Measurements from ENCODE around the gene ARNT2. TPM values are rescaled to one million over a fixed set of nuclear protein-coding genes. Genes with fewer than 3 reads are reported as not detected.

ARNT2 gene
- total and polyA plus RNA-seq, 3 experiments from 2014 or later, result 0.11 to 0.13 TPM; not detected in 1

- DNase-seq, result no peak
- CTCF ChIA-PET, result no interaction called here
- Histone ChIP-seq H3K27ac (ENCODE audit: low read depth, low read length) (no peak overlapping the region), H3K4me1 (ENCODE audit: insufficient read depth, low read length) (no peaks in the 10 kb centered on the region), H3K9me3 (ENCODE audit: low read length) (no peaks in the 10 kb centered on the region), H3K27me3 (ENCODE audit: insufficient read depth, low read length, poor library complexity, severe bottlenecking) (peaks cover 3% of the 10 kb centered on the region), H3K36me3 (ENCODE audit: insufficient read depth, low read length) (no peaks in the 10 kb centered on the region), H3K4me3 (ENCODE audit: low read length) (no peak overlapping the region)
- POLR2A ChIA-PET, result no interaction called here
- Mint-ChIP-seq H3K27me3 (peaks cover 10 to 32% of the 10 kb centered on the region in 2 donors), H3K27ac (no peak overlapping the region), H3K4me1 (no peaks in the 10 kb centered on the region), H3K4me3 (no peak overlapping the region), H3K9me3 (peaks cover 0 to 7% (median 5%) of the 10 kb centered on the region in 5 donors), H3K36me3 (no peaks in the 10 kb centered on the region)
These were observed 126.7 kb downstream of the ARNT2 start for GRCh38 chr15:80530737-80531365.

DNA sequence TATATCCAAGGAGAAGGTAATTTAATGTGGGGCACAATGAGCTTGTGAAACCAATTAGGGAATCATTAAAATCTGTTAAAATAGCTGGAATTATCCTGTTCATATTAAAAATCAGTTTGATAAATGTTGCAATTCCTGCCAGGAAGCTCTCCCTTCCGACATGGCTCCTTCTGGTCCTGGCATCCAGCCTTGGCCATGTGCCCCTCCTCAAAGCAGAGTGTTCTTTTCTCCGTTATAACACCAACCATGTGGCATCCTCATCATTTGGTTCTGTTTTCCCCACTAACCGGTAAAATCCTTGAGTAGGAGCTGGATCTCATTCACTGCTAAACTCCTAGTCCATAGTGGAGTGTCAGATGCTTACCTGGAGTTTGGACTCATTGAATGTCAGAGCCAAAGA lies 127.2 kb downstream of the ARNT2 start:
- H3K27ac ChIP-seq (ENCODE audit: low read depth, low read length), result no peak overlapping the region
- ChIA-PET CTCF (no interaction called here), POLR2A (no interaction called here)
- Mint-ChIP-seq H3K36me3 (no peaks in the 10 kb centered on the region), H3K4me1 (no peaks in the 10 kb centered on the region), H3K4me3 (no peak overlapping the region), H3K9me3 (peaks cover 0 to 7% (median 5%) of the 10 kb centered on the region in 5 donors), H3K27ac (no peak overlapping the region), H3K27me3 (peaks cover 9 to 34% of the 10 kb centered on the region in 2 donors)
- H3K36me3 ChIP-seq (ENCODE audit: insufficient read depth, low read length), result no peaks in the 10 kb centered on the region
- no peak for DNase-seq
- H3K4me1 ChIP-seq (ENCODE audit: insufficient read depth, low read length), result no peaks in the 10 kb centered on the region
- H3K9me3 ChIP-seq (ENCODE audit: low read length), result no peaks in the 10 kb centered on the region
- H3K27me3 ChIP-seq (ENCODE audit: insufficient read depth, low read length, poor library complexity, severe bottlenecking), result peaks cover 3% of the 10 kb centered on the region
- no peak overlapping the region for H3K4me3 ChIP-seq (ENCODE audit: low read length)

DNA sequence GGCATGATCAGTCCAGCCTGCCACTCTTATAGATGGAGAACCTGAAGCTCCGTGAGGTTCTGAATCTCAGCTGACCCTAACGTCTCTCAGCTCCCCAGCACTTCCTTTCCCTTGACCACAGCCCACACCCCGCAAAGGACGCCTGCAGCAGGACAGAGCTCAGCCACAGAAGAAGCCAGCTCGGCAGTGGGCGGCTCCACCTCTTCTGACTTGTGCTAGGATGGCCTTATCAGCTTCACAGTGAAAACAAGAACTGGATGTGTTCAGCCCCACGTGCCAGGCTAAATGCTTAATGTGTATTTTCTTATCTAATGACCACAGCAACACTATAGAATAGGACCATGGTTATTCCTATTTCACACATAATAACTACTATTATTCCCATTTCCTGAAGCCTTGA lies 127.6 kb downstream of the ARNT2 start:
- H3K9me3 ChIP-seq (ENCODE audit: low read length), result no peaks in the 10 kb centered on the region
- H3K4me1 Mint-ChIP-seq, result no peaks in the 10 kb centered on the region
- H3K4me1 ChIP-seq (ENCODE audit: insufficient read depth, low read length), result no peaks in the 10 kb centered on the region
- H3K9me3 Mint-ChIP-seq, result peaks cover 0 to 7% (median 5%) of the 10 kb centered on the region in 5 donors
- POLR2A ChIA-PET, result no interaction called here
- H3K27ac ChIP-seq (ENCODE audit: low read depth, low read length), result no peak overlapping the region
- no peaks in the 10 kb centered on the region for H3K36me3 Mint-ChIP-seq
- peaks cover 3% of the 10 kb centered on the region for H3K27me3 ChIP-seq (ENCODE audit: insufficient read depth, low read length, poor library complexity, severe bottlenecking)
- no peak for DNase-seq
- peaks cover 6 to 38% of the 10 kb centered on the region in 2 donors for H3K27me3 Mint-ChIP-seq
- H3K36me3 ChIP-seq (ENCODE audit: insufficient read depth, low read length), result no peaks in the 10 kb centered on the region
- no peak overlapping the region for H3K4me3 Mint-ChIP-seq
- no peak overlapping the region for H3K4me3 ChIP-seq (ENCODE audit: low read length)
- H3K27ac Mint-ChIP-seq, result no peak overlapping the region
- CTCF ChIA-PET, result no interaction called here

- Mint-ChIP-seq H3K9me3 (peaks cover 0 to 7% (median 5%) of the 10 kb centered on the region in 5 donors), H3K27me3 (peaks cover 10 to 46% of the 10 kb centered on the region in 2 donors), H3K27ac (peak overlapping the region in 1 of 8 donors; percentile 44), H3K4me1 (no peaks in the 10 kb centered on the region), H3K4me3 (no peak overlapping the region), H3K36me3 (no peaks in the 10 kb centered on the region)
- Histone ChIP-seq H3K27ac (ENCODE audit: low read depth, low read length) (no peak overlapping the region), H3K4me3 (ENCODE audit: low read length) (no peak overlapping the region), H3K27me3 (ENCODE audit: insufficient read depth, low read length, poor library complexity, severe bottlenecking) (peaks cover 3% of the 10 kb centered on the region), H3K36me3 (ENCODE audit: insufficient read depth, low read length) (no peaks in the 10 kb centered on the region), H3K9me3 (ENCODE audit: low read length) (no peaks in the 10 kb centered on the region), H3K4me1 (ENCODE audit: insufficient read depth, low read length) (no peaks in the 10 kb centered on the region)
- no peak for DNase-seq
- POLR2A ChIA-PET, result no interaction called here
- CTCF ChIA-PET, result no interaction called here
These were observed 129.7 kb downstream of the ARNT2 start for GRCh38 chr15:80533790-80534333.

- Mint-ChIP-seq H3K36me3 (no peaks in the 10 kb centered on the region), H3K27ac (no peak overlapping the region), H3K27me3 (peaks cover 6 to 43% of the 10 kb centered on the region in 2 donors), H3K4me3 (no peak overlapping the region), H3K4me1 (no peaks in the 10 kb centered on the region), H3K9me3 (peaks cover 0 to 7% (median 5%) of the 10 kb centered on the region in 5 donors)
- Histone ChIP-seq H3K27ac (ENCODE audit: low read depth, low read length) (no peak overlapping the region), H3K27me3 (ENCODE audit: insufficient read depth, low read length, poor library complexity, severe bottlenecking) (peaks cover 3% of the 10 kb centered on the region), H3K36me3 (ENCODE audit: insufficient read depth, low read length) (no peaks in the 10 kb centered on the region), H3K4me3 (ENCODE audit: low read length) (no peak overlapping the region), H3K9me3 (ENCODE audit: low read length) (no peaks in the 10 kb centered on the region), H3K4me1 (ENCODE audit: insufficient read depth, low read length) (no peaks in the 10 kb centered on the region)
- POLR2A ChIA-PET, result no interaction called here
- no peak for DNase-seq
- CTCF ChIA-PET, result no interaction called here
These were observed 132.0 kb downstream of the ARNT2 start for GRCh38 chr15:80536231-80536630.

- ChIA-PET POLR2A (no interaction called here), CTCF (no interaction called here)
- H3K36me3 ChIP-seq (ENCODE audit: insufficient read depth, low read length), result no peaks in the 10 kb centered on the region
- H3K36me3 Mint-ChIP-seq, result no peaks in the 10 kb centered on the region
- no peak overlapping the region for H3K27ac ChIP-seq (ENCODE audit: low read depth, low read length)
- H3K4me3 Mint-ChIP-seq, result no peak overlapping the region
- no peaks in the 10 kb centered on the region for H3K4me1 Mint-ChIP-seq
- no peak overlapping the region for H3K27ac Mint-ChIP-seq
- H3K9me3 Mint-ChIP-seq, result peaks cover 0 to 7% (median 5%) of the 10 kb centered on the region in 5 donors
- H3K27me3 ChIP-seq (ENCODE audit: insufficient read depth, low read length, poor library complexity, severe bottlenecking), result no peaks in the 10 kb centered on the region
- H3K4me1 ChIP-seq (ENCODE audit: insufficient read depth, low read length), result no peaks in the 10 kb centered on the region
- no peaks in the 10 kb centered on the region for H3K9me3 ChIP-seq (ENCODE audit: low read length)
- H3K4me3 ChIP-seq (ENCODE audit: low read length), result no peak overlapping the region
- peaks cover 6 to 41% of the 10 kb centered on the region in 2 donors for H3K27me3 Mint-ChIP-seq
- DNase-seq, result no peak
These were observed 132.5 kb downstream of the ARNT2 start for GRCh38 chr15:80536716-80537115.

DNA sequence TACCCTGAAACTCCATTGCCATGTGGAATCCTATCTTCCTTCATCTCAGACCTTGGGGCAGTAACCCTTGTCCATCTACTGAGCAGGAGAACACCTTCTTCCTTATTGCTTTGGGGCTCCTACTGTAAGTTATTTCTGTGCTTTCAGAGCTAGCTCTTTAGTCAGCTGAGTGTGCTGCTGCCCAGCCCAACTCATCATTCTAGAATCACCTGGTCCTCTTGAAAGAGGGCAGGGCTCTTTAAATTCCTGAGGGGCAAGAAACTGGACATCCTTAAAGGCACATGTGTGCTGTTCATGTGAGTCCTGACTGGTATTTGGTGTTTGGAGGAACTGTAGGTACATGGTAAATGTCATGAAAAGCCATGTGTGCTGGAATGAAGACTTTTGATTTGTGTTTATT lies 140.9 kb downstream of the ARNT2 start:
- no peak overlapping the region for H3K4me3 ChIP-seq (ENCODE audit: low read length)
- no peaks in the 10 kb centered on the region for H3K4me1 Mint-ChIP-seq
- peaks cover 0 to 6% (median 4%) of the 10 kb centered on the region in 5 donors for H3K9me3 Mint-ChIP-seq
- H3K36me3 Mint-ChIP-seq, result no peaks in the 10 kb centered on the region
- ChIA-PET POLR2A (no interaction called here), CTCF (no interaction called here)
- no peaks in the 10 kb centered on the region for H3K9me3 ChIP-seq (ENCODE audit: low read length)
- H3K27me3 ChIP-seq (ENCODE audit: insufficient read depth, low read length, poor library complexity, severe bottlenecking), result peaks cover 4% of the 10 kb centered on the region
- no peak overlapping the region for H3K4me3 Mint-ChIP-seq
- H3K36me3 ChIP-seq (ENCODE audit: insufficient read depth, low read length), result no peaks in the 10 kb centered on the region
- H3K4me1 ChIP-seq (ENCODE audit: insufficient read depth, low read length), result no peaks in the 10 kb centered on the region
- peaks cover 13 to 41% of the 10 kb centered on the region in 2 donors for H3K27me3 Mint-ChIP-seq
- no peak for DNase-seq
- H3K27ac ChIP-seq (ENCODE audit: low read depth, low read length), result no peak overlapping the region
- H3K27ac Mint-ChIP-seq, result no peak overlapping the region

DNA sequence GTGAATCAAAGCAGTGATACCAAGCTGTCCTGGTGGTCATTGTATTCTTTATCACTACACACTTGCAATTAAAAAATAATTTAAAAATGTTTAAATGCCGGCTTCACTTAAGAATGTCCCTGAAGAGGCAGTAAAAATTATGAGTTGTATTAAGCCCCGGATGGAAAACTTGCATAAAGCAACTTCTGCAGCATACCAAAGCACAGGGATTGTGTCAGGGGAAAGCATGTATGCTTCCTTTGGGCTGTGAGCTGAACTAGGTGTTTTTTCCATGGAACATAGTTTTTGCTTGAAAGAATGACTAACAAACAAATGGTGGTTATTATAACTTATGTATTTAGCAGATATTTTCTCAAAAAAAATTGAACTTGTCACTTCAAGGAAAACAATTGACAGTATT lies 143.1 kb downstream of the ARNT2 start:
- Histone ChIP-seq H3K36me3 (ENCODE audit: insufficient read depth, low read length) (no peaks in the 10 kb centered on the region), H3K9me3 (ENCODE audit: low read length) (no peaks in the 10 kb centered on the region), H3K4me1 (ENCODE audit: insufficient read depth, low read length) (no peaks in the 10 kb centered on the region), H3K4me3 (ENCODE audit: low read length) (no peak overlapping the region), H3K27ac (ENCODE audit: low read depth, low read length) (no peak overlapping the region), H3K27me3 (ENCODE audit: insufficient read depth, low read length, poor library complexity, severe bottlenecking) (peaks cover 4% of the 10 kb centered on the region)
- ChIA-PET POLR2A (no interaction called here), CTCF (no interaction called here)
- Mint-ChIP-seq H3K4me1 (no peaks in the 10 kb centered on the region), H3K4me3 (no peak overlapping the region), H3K9me3 (peaks cover 0 to 6% (median 4%) of the 10 kb centered on the region in 5 donors), H3K36me3 (no peaks in the 10 kb centered on the region), H3K27ac (no peak overlapping the region), H3K27me3 (peaks cover 13 to 43% of the 10 kb centered on the region in 2 donors)
- DNase-seq, result no peak
